SK-N-SH (cell line): Measurements from ENCODE around the gene KRTAP12-2. TPM values are rescaled to one million over a fixed set of nuclear protein-coding genes. Genes with fewer than 3 reads are reported as not detected.

Source experiments
- CTCF ChIA-PET: fragments of 300-600, 350-600 bp; formaldehyde crosslinking; extraction: SDS; loops from one replicate; lab custom pipeline; 2021; lab: Yijun Ruan, JAX
- POLR2A ChIA-PET: fragments of 350-600 bp; sonication (Branson Sonifier 250); formaldehyde crosslinking; extraction: SDS; loops from one replicate; lab custom pipeline; 2020; ENCODE audit warnings: antibody characterized with exemption, inconsistent platforms; lab: Yijun Ruan, JAX
- DNase-seq: peaks from one replicate; pipeline ENCODE4 v3.0.0; 2012
- H2AFZ ChIP-seq: fragments of 200-600 bp; sonication (generic); 2 replicates; pipeline ENCODE4 v1.8.1; 2016; ENCODE audit warnings: antibody characterized with exemption, mild to moderate bottlenecking, low read depth
- H3F3A ChIP-seq: fragments of 200-600 bp; sonication (generic); replicated peaks from 2 replicates; pipeline ENCODE3; 2016; ENCODE audit warnings: antibody characterized with exemption, mild to moderate bottlenecking; ENCODE audit not compliant: insufficient read depth
- H3K27ac ChIP-seq, 2 experiments: fragments of 200-500 bp in 1 of 2; fragments of 200-600 bp in 1 of 2; sonication (Bioruptor generic) in 1 of 2; sonication (generic), shearing (Covaris generic) in 1 of 2; 2 replicates each; pipeline versions ENCODE4 v1.5.1 to v1.6.1; 2014 to 2016; ENCODE audit warnings: low read depth in 2 of 2, inconsistent platforms in 1 of 2, low read length in 1 of 2, mild to moderate bottlenecking in 1 of 2, mixed read lengths in 1 of 2
- H3K27me3 ChIP-seq: fragments of 200-600 bp; sonication (generic), shearing (Covaris generic); 2 replicates; pipeline ENCODE4 v1.6.1; 2016; ENCODE audit warnings: mixed run types; ENCODE audit not compliant: insufficient read depth
- H3K36me3 ChIP-seq, 2 experiments: fragments of 200-500 bp in 1 of 2; fragments of 200-600 bp in 1 of 2; sonication (Bioruptor generic) in 1 of 2; sonication (generic) in 1 of 2; replicated peaks in 1 of 2; 2 replicates each; pipeline versions ENCODE3 to v1.5.1; 2014 to 2016; ENCODE audit warnings: low read length in 1 of 2, mild to moderate bottlenecking in 1 of 2; ENCODE audit not compliant: insufficient read depth in 2 of 2, control insufficient read depth in 1 of 2
- H3K4me1 ChIP-seq, 2 experiments: fragments of 200-500 bp in 1 of 2; fragments of 200-600 bp in 1 of 2; sonication (Bioruptor generic) in 1 of 2; sonication (generic), shearing (Covaris generic) in 1 of 2; 2 replicates each; pipeline versions ENCODE4 v1.5.1 to v1.6.1; 2014 to 2016; ENCODE audit warnings: low read depth in 1 of 2, low read length in 1 of 2, mixed run types in 1 of 2; ENCODE audit not compliant: insufficient read depth in 2 of 2, control insufficient read depth in 1 of 2
- H3K4me2 ChIP-seq: fragments of 200-600 bp; sonication (generic), shearing (Covaris generic); 2 replicates; pipeline ENCODE4 v1.6.1; 2017; ENCODE audit warnings: mixed run types
- H3K4me3 ChIP-seq, 2 experiments: fragments of 200-500 bp in 1 of 2; fragments of 200-600 bp in 1 of 2; sonication (Bioruptor generic) in 1 of 2; sonication (generic), shearing (Covaris generic) in 1 of 2; 2 replicates each; pipeline versions ENCODE4 v1.5.1 to v1.8.1; 2014 to 2016; ENCODE audit warnings: low read depth in 2 of 2, inconsistent platforms in 1 of 2, low read length in 1 of 2, mild to moderate bottlenecking in 1 of 2, mixed read lengths in 1 of 2, moderate library complexity in 1 of 2
- H3K79me2 ChIP-seq: fragments of 200-600 bp; sonication (generic); 2 replicates; pipeline ENCODE4 v1.8.1; 2017; ENCODE audit warnings: mild to moderate bottlenecking; ENCODE audit not compliant: insufficient read depth
- H3K9ac ChIP-seq: fragments of 200-600 bp; sonication (generic); 2 replicates; pipeline ENCODE4 v1.6.1; 2017; ENCODE audit warnings: mixed run types
- H3K9me2 ChIP-seq: fragments of 200-600 bp; sonication (generic); 2 replicates; pipeline ENCODE4 v1.6.1; 2017; ENCODE audit warnings: mixed run types
- H3K9me3 ChIP-seq: fragments of 200-600 bp; sonication (generic); 2 replicates; pipeline ENCODE4 v1.6.1; 2017; ENCODE audit warnings: mixed run types, mild to moderate bottlenecking, moderate library complexity
- H4K20me1 ChIP-seq: fragments of 200-600 bp; sonication (generic); 2 replicates; pipeline ENCODE4 v1.6.1; 2017; ENCODE audit warnings: mild to moderate bottlenecking, mixed run types; ENCODE audit not compliant: insufficient read depth
- CHD2 ChIP-seq: fragments of 150-350 bp; IDR thresholded peaks from 2 replicates; pipeline ENCODE4 v1.6.1; 2018; ENCODE audit warnings: low read length; ENCODE audit not compliant: partially characterized antibody
- FOXM1 ChIP-seq: IDR thresholded peaks from 2 replicates; pipeline ENCODE4 v1.4.0; 2012; ENCODE audit warnings: low read depth, mild to moderate bottlenecking
- GABPA ChIP-seq: IDR thresholded peaks from 2 replicates; pipeline ENCODE4 v1.4.0; 2012; ENCODE audit warnings: low read depth, mild to moderate bottlenecking
- GATA2 ChIP-seq: sonication (generic); formaldehyde crosslinking; IDR thresholded peaks from 2 replicates; pipeline ENCODE4 v1.5.0; 2020; ENCODE audit warnings: mild to moderate bottlenecking, missing genetic modification reagents
- JUND ChIP-seq: IDR thresholded peaks from 2 replicates; pipeline ENCODE4 v1.4.0; 2012
- MEF2A ChIP-seq: IDR thresholded peaks from 2 replicates; pipeline ENCODE4 v1.4.0; 2012; ENCODE audit warnings: low read depth, borderline replicate concordance
- MXI1 ChIP-seq: IDR thresholded peaks from 2 replicates; pipeline ENCODE4 v1.6.1; 2012; ENCODE audit warnings: mild to moderate bottlenecking, low read depth, low read length, improper control_type of control experiment
- NFIC ChIP-seq: IDR thresholded peaks from 2 replicates; pipeline ENCODE4 v1.4.0; 2012; ENCODE audit warnings: borderline replicate concordance
- NRF1 ChIP-seq: IDR thresholded peaks from 2 replicates; pipeline ENCODE4 v1.6.1; 2012; ENCODE audit warnings: low read depth, mild to moderate bottlenecking, low read length
- RAD21 ChIP-seq: IDR thresholded peaks from 2 replicates; pipeline ENCODE4 v1.6.1; 2012; ENCODE audit warnings: mild to moderate bottlenecking, low read length
- RFX5 ChIP-seq: IDR thresholded peaks from 2 replicates; pipeline ENCODE4 v1.6.1; 2012; ENCODE audit warnings: mild to moderate bottlenecking, improper control_type of control experiment, low read length
- RXRA ChIP-seq: IDR thresholded peaks from 2 replicates; pipeline ENCODE4 v1.4.0; 2012; ENCODE audit warnings: low read depth, mild to moderate bottlenecking, borderline replicate concordance
- SMC3 ChIP-seq: IDR thresholded peaks from 2 replicates; pipeline ENCODE4 v1.6.1; 2012; ENCODE audit warnings: low read depth, low read length, improper control_type of control experiment
- TAF1 ChIP-seq: IDR thresholded peaks from 2 replicates; pipeline ENCODE4 v1.6.1; 2012; ENCODE audit warnings: low read depth, mild to moderate bottlenecking, low read length, moderate library complexity, borderline replicate concordance
- YY1 ChIP-seq: IDR thresholded peaks from 2 replicates; pipeline ENCODE4 v1.4.0; 2012; ENCODE audit warnings: low read depth, mild to moderate bottlenecking
- WGBS: methylation state at CpG from one replicate; pipeline ENCODE4 v1.1.6; 2017; ENCODE audit warnings: low lambda C conversion rate; 5-methylcytosine and 5-hydroxymethylcytosine counted together
- polyA plus RNA-seq, 3 experiments: library from polyadenylated mRNA; depleted of rRNA; stranded (reverse); fragments of >200 nt; gene quantifications; 2 replicates each; pipeline ENCODE4 v1.2.3, GENCODE V29; 2012
- TF ChIP-seq, protein P1 (sequence below): fragments of 200-600 bp; sonication (generic); IDR thresholded peaks from 2 replicates; pipeline ENCODE4 v1.6.1; 2017; ENCODE audit warnings: antibody characterized with exemption, mild to moderate bottlenecking, moderate library complexity
- TF ChIP-seq, protein P2 (sequence below): IDR thresholded peaks from 2 replicates; pipeline ENCODE4; 2012
- TF ChIP-seq, protein P3 (sequence below): IDR thresholded peaks from 2 replicates; pipeline ENCODE4 v1.4.0; 2012; ENCODE audit warnings: low read depth, borderline replicate concordance
- TF ChIP-seq, protein P4 (sequence below): fragments of 150-350 bp; IDR thresholded peaks from 2 replicates; pipeline ENCODE4 v1.6.1; 2016; ENCODE audit warnings: mild to moderate bottlenecking, low read depth, low read length
- TF ChIP-seq, protein P5 (sequence below): IDR thresholded peaks from 2 replicates; pipeline ENCODE4 v1.4.0; 2012; ENCODE audit warnings: low read depth, borderline replicate concordance

KRTAP12-2 gene
- polyA plus RNA-seq, 1 of the 3 experiments (the other 2 are of a cell fraction): not detected

DNA sequence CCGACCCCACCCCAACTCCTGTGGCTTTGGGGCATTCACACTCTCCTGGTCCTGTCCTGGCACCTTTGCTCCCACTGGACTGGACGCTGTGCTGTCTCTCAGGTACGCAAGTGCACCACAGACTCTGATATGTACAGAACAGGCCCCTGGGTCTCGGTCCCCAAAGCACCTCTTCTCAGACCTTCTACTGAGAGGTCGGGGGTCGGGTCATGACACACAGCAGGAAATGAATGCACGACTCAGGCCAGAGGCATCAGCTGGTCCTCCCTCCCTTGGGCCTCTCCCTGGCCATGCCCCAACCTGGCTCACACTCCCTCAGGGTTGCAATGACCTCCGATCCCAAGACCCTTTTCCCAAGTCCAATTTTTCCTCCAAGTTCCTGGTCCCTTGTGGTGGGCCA, 28.5 kb upstream of the KRTAP12-2 start:
- Histone ChIP-seq H3K27me3 (peaks cover 42% of the 10 kb centered on the region), H3F3A (no peaks in the 10 kb centered on the region), H3K27ac (no peak overlapping the region), H3K4me3 (no peak overlapping the region), H3K9ac (no peak overlapping the region), H3K4me2 (no peak overlapping the region), H3K36me3 (no peaks in the 10 kb centered on the region), H2AFZ (no peak overlapping the region), H3K9me3 (0 out of 2 replicates have a peak, but pooled peaks cover 18% of the 10 kb centered on the region), H4K20me1 (no peaks in the 10 kb centered on the region), H3K4me1 (no peaks in the 10 kb centered on the region; a peak in 1 of 4 replicates), H3K9me2 (no peaks in the 10 kb centered on the region), H3K79me2 (no peaks in the 10 kb centered on the region)
- WGBS: 7% methylated on average over 7 of the region's 8 CpGs
- ChIA-PET CTCF (no interaction called here), POLR2A (no interaction called here)
- no peak for DNase-seq
- TF ChIP-seq, protein P1, sequence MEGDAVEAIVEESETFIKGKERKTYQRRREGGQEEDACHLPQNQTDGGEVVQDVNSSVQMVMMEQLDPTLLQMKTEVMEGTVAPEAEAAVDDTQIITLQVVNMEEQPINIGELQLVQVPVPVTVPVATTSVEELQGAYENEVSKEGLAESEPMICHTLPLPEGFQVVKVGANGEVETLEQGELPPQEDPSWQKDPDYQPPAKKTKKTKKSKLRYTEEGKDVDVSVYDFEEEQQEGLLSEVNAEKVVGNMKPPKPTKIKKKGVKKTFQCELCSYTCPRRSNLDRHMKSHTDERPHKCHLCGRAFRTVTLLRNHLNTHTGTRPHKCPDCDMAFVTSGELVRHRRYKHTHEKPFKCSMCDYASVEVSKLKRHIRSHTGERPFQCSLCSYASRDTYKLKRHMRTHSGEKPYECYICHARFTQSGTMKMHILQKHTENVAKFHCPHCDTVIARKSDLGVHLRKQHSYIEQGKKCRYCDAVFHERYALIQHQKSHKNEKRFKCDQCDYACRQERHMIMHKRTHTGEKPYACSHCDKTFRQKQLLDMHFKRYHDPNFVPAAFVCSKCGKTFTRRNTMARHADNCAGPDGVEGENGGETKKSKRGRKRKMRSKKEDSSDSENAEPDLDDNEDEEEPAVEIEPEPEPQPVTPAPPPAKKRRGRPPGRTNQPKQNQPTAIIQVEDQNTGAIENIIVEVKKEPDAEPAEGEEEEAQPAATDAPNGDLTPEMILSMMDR: no peak
- TF ChIP-seq JUND (no peak), MEF2A (no peak), NFIC (no peak), CHD2 (no peak), NRF1 (no peak), RXRA (no peak), TAF1 (no peak), SMC3 (no peak), FOXM1 (no peak), GABPA (no peak), RAD21 (no peak), MXI1 (no peak), RFX5 (no peak), GATA2 (CRISPR knock-in tag) (no peak), YY1 (no peak)
- TF ChIP-seq, protein P2, sequence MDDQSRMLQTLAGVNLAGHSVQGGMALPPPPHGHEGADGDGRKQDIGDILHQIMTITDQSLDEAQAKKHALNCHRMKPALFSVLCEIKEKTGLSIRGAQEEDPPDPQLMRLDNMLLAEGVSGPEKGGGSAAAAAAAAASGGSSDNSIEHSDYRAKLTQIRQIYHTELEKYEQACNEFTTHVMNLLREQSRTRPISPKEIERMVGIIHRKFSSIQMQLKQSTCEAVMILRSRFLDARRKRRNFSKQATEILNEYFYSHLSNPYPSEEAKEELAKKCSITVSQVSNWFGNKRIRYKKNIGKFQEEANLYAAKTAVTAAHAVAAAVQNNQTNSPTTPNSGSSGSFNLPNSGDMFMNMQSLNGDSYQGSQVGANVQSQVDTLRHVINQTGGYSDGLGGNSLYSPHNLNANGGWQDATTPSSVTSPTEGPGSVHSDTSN: no peak
- TF ChIP-seq, protein P3, sequence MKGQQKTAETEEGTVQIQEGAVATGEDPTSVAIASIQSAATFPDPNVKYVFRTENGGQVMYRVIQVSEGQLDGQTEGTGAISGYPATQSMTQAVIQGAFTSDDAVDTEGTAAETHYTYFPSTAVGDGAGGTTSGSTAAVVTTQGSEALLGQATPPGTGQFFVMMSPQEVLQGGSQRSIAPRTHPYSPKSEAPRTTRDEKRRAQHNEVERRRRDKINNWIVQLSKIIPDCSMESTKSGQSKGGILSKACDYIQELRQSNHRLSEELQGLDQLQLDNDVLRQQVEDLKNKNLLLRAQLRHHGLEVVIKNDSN: no peak
- TF ChIP-seq, protein P4, sequence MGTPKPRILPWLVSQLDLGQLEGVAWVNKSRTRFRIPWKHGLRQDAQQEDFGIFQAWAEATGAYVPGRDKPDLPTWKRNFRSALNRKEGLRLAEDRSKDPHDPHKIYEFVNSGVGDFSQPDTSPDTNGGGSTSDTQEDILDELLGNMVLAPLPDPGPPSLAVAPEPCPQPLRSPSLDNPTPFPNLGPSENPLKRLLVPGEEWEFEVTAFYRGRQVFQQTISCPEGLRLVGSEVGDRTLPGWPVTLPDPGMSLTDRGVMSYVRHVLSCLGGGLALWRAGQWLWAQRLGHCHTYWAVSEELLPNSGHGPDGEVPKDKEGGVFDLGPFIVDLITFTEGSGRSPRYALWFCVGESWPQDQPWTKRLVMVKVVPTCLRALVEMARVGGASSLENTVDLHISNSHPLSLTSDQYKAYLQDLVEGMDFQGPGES: no peak
- TF ChIP-seq, protein P5, sequence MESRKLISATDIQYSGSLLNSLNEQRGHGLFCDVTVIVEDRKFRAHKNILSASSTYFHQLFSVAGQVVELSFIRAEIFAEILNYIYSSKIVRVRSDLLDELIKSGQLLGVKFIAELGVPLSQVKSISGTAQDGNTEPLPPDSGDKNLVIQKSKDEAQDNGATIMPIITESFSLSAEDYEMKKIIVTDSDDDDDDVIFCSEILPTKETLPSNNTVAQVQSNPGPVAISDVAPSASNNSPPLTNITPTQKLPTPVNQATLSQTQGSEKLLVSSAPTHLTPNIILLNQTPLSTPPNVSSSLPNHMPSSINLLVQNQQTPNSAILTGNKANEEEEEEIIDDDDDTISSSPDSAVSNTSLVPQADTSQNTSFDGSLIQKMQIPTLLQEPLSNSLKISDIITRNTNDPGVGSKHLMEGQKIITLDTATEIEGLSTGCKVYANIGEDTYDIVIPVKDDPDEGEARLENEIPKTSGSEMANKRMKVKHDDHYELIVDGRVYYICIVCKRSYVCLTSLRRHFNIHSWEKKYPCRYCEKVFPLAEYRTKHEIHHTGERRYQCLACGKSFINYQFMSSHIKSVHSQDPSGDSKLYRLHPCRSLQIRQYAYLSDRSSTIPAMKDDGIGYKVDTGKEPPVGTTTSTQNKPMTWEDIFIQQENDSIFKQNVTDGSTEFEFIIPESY: no peak
